ENCODE measurements around the gene GID8. TPM values are rescaled to one million over a fixed set of nuclear protein-coding genes. Genes with fewer than 3 reads are reported as not detected.
A peak's percentile ranks its signal among the peaks of the same experiment; 100 is the strongest.

GID8 gene
- total and polyA plus RNA-seq, 2 of the 13 experiments (the other 11 are each of a cell fraction or from before 2014, with no cell fraction given) = 39.6 to 59.8 TPM

DNA sequence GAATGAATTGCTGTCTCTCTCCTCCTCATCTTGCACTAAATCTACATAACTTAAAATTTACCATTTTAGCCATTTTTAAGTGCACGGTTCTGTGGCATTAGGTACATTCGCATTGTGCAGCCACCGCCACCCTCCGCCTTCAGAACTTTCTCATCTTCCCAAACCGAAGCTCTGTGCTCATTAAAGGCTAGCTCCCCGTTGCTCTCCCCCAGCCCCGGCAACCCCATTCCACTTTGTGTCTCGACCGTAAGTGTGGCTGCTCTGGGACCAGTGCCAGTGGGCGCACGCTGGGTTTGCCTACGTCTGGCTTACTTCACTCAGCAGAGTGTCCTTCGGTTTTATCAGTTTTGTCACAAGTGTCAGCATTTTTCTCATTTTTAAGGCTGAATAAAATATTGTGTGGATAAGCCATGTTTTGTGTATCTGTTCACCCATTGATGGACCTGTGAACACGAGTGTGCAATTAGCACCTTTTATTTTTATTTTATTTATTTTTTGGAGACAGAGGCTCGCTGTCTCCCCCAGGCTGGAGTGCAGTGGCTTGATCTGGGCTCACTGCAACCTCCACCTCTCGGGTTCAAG lies 31.3 kb downstream of the GID8 start:
- no peak overlapping the region for H2AFZ ChIP-seq (ENCODE audit: low read length)
- WGBS (ENCODE audit: low lambda C conversion rate) = 42% methylated on average over 16 of the region's 16 CpGs
- no peaks in the 10 kb centered on the region for H3K79me2 ChIP-seq (ENCODE audit: insufficient read depth, low read length)
- H4K20me1 ChIP-seq (ENCODE audit: insufficient read depth, low read length) = peaks cover 40% of the 10 kb centered on the region; the same call in 1 of the 2 replicates
- in situ Hi-C loops (cut with HindIII; ENCODE audit: extremely low pct_ligation_motif_present, low pct_unique_long_range_greater_than_20kb) = no loop called here
- no peak for ATAC-seq
- ChIA-PET POLR2A (interaction anchor here (2.0 to 2.8 kb wide), 2 partner anchors 32 to 44 kb away, joined by 6 to 20 read pairs; partner anchors contain the start of gene GID8), CTCF (ENCODE audit: low intra/inter-chr PET ratio, low total read pairs) (no interaction called here)
- H3K9ac ChIP-seq (ENCODE audit: insufficient read depth, low read depth, low read length) = no peak overlapping the region
- H3K9me3 ChIP-seq (ENCODE audit: low read length) = no peaks in the 10 kb centered on the region
- no TSS peak for BruUV-seq (replicated peaks)
- peak overlapping the region; percentile 2 for H3K27ac ChIP-seq (ENCODE audit: extremely low read length, insufficient read depth, low read length)
- no peak overlapping the region for H3K4me2 ChIP-seq (ENCODE audit: low read depth, low read length)
- peaks cover 25% of the 10 kb centered on the region in 2 experiments for H3K36me3 ChIP-seq (replicated peaks in 1 of 2; ENCODE audit: control insufficient read depth in 1 of 2, insufficient read depth in 2 of 2, low read length in 2 of 2)
- H3K27me3 ChIP-seq (ENCODE audit: control insufficient read depth in 1 of 2, insufficient read depth in 2 of 2, low read length in 2 of 2) = peaks cover 12 to 31% of the 10 kb centered on the region in 2 experiments
- intact Hi-C loops (cut with micrococcal nuclease; ENCODE audit: unreplicated experiment) = no loop called here
- H3K4me1 ChIP-seq (ENCODE audit: insufficient read depth, low read length) = peaks cover 45% of the 10 kb centered on the region
- FAIRE-seq = peak; percentile 15
- no peak overlapping the region for H3K4me3 ChIP-seq (replicated peaks in 1 of 3; ENCODE audit: insufficient read depth in 1 of 3, low read depth in 2 of 3, low read length in 3 of 3)
- no peak for DNase-seq (ENCODE audit: low spot score)
- TF ChIP-seq ZFP36L1 (CRISPR knock-in tag; IDR thresholded peaks at IDR 0.05) (no peak), ELF1 (CRISPR knock-in tag; IDR thresholded peaks at IDR 0.05) (no peak), SRSF4 (IDR thresholded peaks at IDR 0.05; ENCODE audit: low read depth, low read length, poor library complexity, severe bottlenecking) (peak; percentile 0), EHMT2 (IDR thresholded peaks at IDR 0.05; ENCODE audit: borderline replicate concordance, low read depth, low read length) (no peak), ZNF260 (CRISPR knock-in tag; IDR thresholded peaks at IDR 0.05; ENCODE audit: borderline replicate concordance, low read depth) (no peak), NFYB (CRISPR knock-in tag; IDR thresholded peaks at IDR 0.05) (no peak), CHD4 (IDR thresholded peaks at IDR 0.05; ENCODE audit: borderline replicate concordance, low read length) (0 out of 2 replicates have a peak, but pooled peaks have one; percentile 2), ZSCAN29 (CRISPR knock-in tag; conservative IDR thresholded peaks at IDR 0.05) (no peak), MAFF (IDR thresholded peaks at IDR 0.05; ENCODE audit: low read depth, low read length) (peak; percentile 26; the same call in 1 of the 2 replicates), IRF2 (CRISPR knock-in tag; IDR thresholded peaks at IDR 0.05) (no peak), ZNF549 (CRISPR knock-in tag; IDR thresholded peaks at IDR 0.05) (no peak), ZSCAN22 (CRISPR knock-in tag; IDR thresholded peaks at IDR 0.05) (no peak), KLF11 (CRISPR knock-in tag; IDR thresholded peaks at IDR 0.05) (no peak), ATM (IDR thresholded peaks at IDR 0.05; ENCODE audit: borderline replicate concordance) (no peak), PTBP1 (IDR thresholded peaks at IDR 0.05; ENCODE audit: low read depth, low read length, poor library complexity, severe bottlenecking) (no peak), ZMAT3 (CRISPR knock-in tag; conservative IDR thresholded peaks at IDR 0.05) (no peak), AKAP8 (CRISPR knock-in tag; IDR thresholded peaks at IDR 0.05) (peak; percentile 68), SATB2 (CRISPR knock-in tag; IDR thresholded peaks at IDR 0.05) (no peak), CHD2 (IDR thresholded peaks at IDR 0.05; ENCODE audit: low read depth, low read length) (no peak), NR2C2 (CRISPR knock-in tag; IDR thresholded peaks at IDR 0.05; ENCODE audit: borderline replicate concordance) (no peak), ZNF839 (CRISPR knock-in tag; IDR thresholded peaks at IDR 0.05; ENCODE audit: borderline replicate concordance) (peak; percentile 1; the same call in 1 of the 2 replicates), NFYC (CRISPR knock-in tag; IDR thresholded peaks at IDR 0.05) (no peak)
- TF ChIP-seq, protein P1, sequence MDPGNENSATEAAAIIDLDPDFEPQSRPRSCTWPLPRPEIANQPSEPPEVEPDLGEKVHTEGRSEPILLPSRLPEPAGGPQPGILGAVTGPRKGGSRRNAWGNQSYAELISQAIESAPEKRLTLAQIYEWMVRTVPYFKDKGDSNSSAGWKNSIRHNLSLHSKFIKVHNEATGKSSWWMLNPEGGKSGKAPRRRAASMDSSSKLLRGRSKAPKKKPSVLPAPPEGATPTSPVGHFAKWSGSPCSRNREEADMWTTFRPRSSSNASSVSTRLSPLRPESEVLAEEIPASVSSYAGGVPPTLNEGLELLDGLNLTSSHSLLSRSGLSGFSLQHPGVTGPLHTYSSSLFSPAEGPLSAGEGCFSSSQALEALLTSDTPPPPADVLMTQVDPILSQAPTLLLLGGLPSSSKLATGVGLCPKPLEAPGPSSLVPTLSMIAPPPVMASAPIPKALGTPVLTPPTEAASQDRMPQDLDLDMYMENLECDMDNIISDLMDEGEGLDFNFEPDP (CRISPR knock-in tag; conservative IDR thresholded peaks at IDR 0.05) = no peak
- TF ChIP-seq, protein P2, sequence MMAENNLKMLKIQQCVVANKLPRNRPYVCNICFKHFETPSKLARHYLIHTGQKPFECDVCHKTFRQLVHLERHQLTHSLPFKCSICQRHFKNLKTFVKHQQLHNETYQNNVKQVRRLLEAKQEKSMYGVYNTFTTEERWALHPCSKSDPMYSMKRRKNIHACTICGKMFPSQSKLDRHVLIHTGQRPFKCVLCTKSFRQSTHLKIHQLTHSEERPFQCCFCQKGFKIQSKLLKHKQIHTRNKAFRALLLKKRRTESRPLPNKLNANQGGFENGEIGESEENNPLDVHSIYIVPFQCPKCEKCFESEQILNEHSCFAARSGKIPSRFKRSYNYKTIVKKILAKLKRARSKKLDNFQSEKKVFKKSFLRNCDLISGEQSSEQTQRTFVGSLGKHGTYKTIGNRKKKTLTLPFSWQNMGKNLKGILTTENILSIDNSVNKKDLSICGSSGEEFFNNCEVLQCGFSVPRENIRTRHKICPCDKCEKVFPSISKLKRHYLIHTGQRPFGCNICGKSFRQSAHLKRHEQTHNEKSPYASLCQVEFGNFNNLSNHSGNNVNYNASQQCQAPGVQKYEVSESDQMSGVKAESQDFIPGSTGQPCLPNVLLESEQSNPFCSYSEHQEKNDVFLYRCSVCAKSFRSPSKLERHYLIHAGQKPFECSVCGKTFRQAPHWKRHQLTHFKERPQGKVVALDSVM (CRISPR knock-in tag; IDR thresholded peaks at IDR 0.05) = no peak
